ENCODE data around the gene CALML3. TPM values are rescaled to one million over a fixed set of nuclear protein-coding genes. Genes with fewer than 3 reads are reported as not detected.
A peak's percentile ranks its signal among the peaks of the same experiment; 100 is the strongest.

Gene CALML3
- total RNA-seq, 1 experiment from 2014 or later, result not detected

GRCh38 chr10:5490698-5491464, 33.9 kb upstream of the CALML3 start:
- no peak for DNase-seq (ENCODE audit: low read depth)

DNA sequence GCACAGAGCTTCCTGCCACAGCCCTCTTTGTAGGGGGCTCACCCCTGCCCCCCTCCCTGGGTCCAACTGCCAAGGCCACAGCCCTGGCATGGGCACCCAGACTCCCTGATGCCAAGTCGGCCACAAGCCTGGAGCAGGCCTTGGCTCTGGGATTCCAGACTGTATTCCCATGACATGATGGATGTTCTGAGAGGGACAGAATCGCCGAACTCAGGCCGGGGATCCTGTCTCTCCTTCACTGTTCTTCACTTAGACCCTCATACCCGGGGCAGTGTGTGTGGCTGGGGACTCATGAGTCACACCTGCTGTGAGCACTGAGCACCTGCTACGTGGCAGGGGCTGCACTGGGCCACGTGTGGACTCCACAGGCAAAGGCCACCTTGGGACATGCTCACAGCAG, 33.3 kb upstream of the CALML3 start:
- DNase-seq (ENCODE audit: low read depth), result no peak

GRCh38 chr10:5492322-5492855, 32.4 kb upstream of the CALML3 start:
- DNase-seq (ENCODE audit: low read depth), result no peak

DNA sequence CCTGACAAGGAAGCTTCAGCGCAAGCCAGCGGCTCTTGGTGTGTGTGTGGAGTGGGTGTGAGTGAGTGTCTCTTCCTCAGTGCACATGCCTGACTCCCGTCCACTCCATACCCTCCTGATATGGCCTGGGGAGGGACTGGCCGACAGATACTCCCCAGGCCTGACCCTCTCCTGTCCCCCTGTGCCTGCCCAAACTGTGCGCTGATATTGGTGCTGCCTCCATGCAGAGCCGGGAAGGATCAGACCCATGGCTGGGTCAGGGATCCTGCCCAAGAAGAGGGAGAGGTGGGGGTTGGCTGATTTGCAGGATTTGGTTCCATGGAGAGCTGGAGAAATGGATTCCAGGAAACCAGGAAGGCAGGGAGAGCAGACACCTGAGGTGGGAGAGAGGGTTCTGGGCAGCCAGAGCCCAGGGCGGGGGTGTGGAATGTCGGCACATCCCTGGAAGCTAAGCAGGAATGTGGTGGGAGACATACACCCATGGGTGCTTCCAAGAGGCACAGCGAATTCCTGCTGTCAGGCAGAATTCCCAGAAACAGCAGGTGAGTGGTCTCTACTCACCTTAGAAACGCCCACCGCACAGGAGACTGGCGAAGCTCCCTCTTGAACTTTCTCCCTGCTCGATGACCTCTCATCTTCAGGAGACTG, 31.7 kb upstream of the CALML3 start:
- no peak for DNase-seq (ENCODE audit: low read depth)

- DNase-seq (ENCODE audit: low read depth), result no peak
Measured at GRCh38 chr10:5493691-5494090, 31.1 kb upstream of the CALML3 start.

DNA sequence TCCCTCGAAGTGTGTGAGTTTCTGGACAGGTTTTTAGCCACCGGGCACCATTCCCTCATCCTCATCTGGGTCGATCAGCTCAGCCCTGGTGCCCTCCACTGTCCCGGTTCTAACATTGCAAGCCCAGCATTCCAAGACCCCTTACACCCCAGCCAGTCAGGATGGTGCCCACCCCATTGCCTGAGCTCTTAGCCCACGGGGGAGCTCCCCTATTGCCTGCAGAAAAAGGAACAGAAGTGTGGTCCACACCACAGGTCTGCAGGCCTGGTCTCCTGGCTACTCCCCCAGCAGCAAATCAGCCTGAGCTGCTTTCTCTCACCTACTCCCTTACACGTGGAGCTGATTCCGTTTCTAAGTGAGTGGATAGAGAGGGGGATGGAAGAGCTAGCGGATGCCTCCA, 30.1 kb upstream of the CALML3 start:
- no peak for DNase-seq (ENCODE audit: low read depth)

DNA sequence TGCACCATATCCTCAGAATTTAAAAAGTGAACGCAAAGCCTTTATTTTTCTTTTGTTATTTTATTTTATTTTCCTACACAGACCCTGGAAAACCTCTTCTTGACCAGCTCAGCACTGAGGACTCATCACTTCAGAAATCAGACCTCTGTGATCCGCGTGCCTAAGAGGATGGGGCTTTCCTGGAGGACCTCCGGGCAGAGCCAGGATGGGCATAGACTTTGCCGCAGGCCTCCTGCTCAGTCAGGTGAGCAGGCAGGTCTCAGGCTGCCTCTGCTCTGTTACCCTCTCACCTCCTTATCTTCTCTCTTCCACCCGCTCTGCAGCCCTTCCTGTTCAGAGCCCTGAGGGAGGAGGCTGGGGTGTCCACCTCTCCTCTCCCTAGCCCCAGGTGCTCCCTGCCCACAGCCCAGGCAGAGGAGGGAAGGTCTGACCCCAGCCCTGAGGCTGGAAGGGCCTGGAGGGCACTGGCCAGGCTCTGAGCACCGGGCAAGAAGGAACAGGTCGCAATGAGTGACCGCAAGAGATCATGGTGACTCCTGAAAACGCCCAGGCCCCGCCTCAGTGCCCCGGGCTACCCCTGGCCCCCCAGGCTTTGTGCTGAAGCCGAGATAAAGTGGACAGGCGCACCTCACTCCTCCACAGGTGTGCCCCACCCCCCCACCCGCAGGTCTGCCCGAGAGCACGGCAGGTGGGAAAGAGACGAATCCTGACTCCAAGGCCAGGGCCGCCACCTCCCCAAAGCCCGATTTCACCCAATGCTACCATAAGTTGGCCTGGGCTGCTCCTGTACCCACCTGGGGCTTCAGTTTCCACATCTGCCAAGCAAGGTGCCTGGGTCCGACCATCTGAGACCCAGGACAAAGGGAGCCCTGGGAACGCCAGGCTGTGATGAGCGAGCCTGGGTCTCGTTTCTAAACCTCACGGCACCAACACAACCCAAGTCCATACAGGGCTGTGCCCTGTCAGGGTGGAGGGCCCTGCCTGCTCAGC, 28.2 kb upstream of the CALML3 start:
- no peak for DNase-seq (ENCODE audit: low read depth)

- DNase-seq (ENCODE audit: low read depth), result no peak
Measured at GRCh38 chr10:5497289-5497688, 27.5 kb upstream of the CALML3 start.

- DNase-seq (ENCODE audit: low read depth), result no peak
Measured at GRCh38 chr10:5497948-5498730, 26.6 kb upstream of the CALML3 start.

- no peak for DNase-seq (ENCODE audit: low read depth)
Measured at GRCh38 chr10:5498791-5499492, 25.8 kb upstream of the CALML3 start.

- no peak for DNase-seq (ENCODE audit: low read depth)
Measured at GRCh38 chr10:5499493-5500140, 25.1 kb upstream of the CALML3 start, which contains the start of gene CALML5. TSS of gene CALML5 (minus strand) at chr10:5499570. CDS start at chr10:5499438, 132 bp downstream.

- no peak for DNase-seq (ENCODE audit: low read depth)
Measured at GRCh38 chr10:5500162-5500670, 24.5 kb upstream of the CALML3 start.

- no peak for DNase-seq (ENCODE audit: low read depth)
Measured at GRCh38 chr10:5500910-5501309, 23.9 kb upstream of the CALML3 start.

DNA sequence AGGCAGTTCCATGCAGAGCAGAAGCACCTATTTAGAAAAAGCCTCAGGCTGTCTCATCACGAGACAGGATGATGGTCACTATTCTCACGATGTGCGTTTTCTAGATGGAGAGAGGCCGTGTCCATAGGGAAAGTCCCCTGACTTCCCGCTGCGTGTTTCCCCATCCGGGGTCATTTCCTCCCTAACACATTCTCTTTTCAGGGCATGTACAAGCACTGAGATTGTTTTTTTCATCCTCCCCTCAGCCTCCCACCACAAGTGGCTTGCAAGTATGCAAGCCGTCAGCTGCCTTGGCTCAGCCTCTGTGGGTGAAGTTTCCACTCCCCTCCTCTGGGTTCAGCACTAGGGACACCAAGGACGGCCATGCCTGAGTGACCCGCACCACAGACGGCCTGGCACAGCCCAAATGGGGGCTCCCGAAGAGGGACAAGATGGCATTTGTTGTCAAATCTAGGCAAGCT, 22.7 kb upstream of the CALML3 start:
- peak; percentile 2 for DNase-seq (ENCODE audit: low read depth)

DNA sequence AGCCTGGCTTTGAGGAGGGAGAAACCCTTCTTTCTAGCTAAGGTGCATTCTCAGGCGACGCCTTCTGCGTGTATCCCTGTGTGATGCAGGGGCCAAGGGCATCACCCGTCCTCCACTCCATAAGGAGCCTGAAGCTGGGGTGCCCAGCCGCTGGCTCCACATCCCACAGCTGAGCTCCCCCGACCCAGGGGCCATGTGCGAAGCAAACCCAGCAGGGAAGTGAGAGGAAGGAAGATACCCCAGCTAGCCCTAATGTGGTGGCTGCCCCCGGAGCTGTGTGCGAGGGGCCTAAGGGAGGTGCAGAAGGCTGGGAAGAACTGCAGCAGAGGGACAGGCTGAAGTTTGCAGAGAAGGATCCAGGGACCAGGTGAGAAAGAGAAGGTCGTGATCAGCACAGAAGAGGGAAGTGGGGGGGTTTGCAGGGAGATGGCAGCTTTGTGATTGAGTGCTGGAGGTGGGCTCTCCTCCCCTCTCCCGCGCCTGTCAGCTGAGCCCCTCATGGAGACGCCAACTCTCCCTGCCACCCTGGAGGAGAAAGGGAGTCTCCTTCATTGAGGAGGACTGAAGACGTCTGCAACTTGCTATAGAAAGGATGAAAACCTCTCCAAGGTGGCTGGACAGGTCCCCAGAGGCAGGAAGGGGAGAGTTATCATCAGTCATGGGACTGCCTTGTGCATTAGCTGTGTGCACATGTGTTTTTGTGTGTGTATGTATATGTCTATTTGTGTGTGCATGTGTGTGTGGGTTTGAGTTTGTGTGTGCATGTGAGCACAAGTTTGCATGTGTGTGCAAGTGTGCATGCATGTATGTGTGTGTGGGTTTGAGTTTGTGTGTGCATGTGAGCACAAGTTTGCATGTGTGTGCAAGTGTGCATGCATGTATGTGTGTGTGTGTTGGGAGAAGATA, 21.9 kb upstream of the CALML3 start:
- DNase-seq (ENCODE audit: low read depth), result no peak

DNA sequence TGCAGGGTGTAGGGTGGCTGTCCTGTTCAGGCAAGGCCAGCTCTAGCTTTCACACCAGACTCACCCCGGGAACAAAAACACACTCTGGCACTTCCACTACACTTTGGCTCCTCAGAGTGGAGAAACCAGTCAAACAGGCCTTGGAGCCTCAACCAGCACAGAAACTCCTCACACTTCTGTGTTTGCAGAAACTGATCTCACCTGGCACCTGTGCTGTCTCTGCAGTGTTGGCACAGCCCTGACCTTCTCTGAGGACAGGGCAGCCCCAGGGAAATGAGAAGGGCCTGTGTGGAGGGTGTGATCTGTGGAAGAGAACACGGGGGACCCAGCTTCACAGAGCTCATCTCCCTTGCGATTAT, 21.3 kb upstream of the CALML3 start:
- DNase-seq (ENCODE audit: low read depth), result no peak

DNA sequence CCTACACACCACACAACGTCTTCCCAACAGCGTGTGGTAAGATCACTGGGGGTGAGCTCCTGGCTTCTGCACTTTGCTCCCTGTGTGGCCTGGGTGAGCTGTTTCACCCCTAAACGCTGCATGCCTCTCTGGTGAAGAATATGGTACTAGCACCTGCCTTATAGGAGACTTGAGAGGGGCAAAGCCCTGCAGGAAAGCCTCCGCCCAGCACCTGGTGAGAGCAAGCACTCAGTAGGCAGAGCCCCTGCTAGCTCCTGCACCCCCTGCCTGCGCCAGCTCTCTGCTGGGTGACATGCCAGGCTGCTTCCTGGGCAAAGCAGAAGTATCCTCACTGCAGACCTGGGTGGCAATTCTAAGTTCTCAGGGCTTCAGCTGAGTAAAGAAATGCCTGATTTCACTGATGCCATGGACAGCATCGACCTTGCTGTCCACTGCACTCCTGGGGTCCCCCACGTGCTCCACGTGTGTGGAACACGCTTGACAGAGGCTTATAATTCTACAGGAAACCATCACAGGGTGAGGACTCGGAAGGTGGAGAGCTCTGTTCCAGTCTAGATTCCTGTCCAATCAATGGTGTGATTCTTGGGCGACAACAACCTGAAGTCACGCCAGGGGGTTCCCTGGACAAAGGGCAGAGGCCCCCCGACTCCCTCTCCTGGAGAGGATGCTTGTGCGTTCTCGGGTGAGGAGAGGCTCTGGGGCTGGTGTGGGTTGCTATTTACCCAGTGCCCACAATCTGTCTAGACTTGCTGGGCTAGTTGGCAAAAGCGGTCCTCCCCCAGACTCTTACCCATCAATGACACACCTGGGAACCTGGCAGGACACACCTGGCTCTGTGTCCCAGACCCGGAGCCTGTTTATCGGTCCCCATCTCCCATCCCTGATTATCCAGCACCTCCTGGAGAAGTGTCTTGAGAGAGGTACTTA, 20.4 kb upstream of the CALML3 start:
- DNase-seq (ENCODE audit: low read depth), result no peak
